GM23248 (cell line): Measurements from ENCODE around the gene SOX6. TPM values are rescaled to one million over a fixed set of nuclear protein-coding genes. Genes with fewer than 3 reads are reported as not detected.

Experiments
- DNase-seq: peaks from one replicate; pipeline ENCODE4 v3.0.0-alpha.2; 2015
- H2AFZ ChIP-seq: fragments of 200-600 bp; sonication (generic); 2 replicates; pipeline ENCODE4 v1.6.1; 2016; ENCODE audit warnings: antibody characterized with exemption
- H3F3A ChIP-seq: fragments of 200-600 bp; sonication (generic); 2 replicates; pipeline ENCODE4 v1.6.1; 2016; ENCODE audit warnings: mild to moderate bottlenecking, antibody characterized with exemption, mixed run types; ENCODE audit not compliant: insufficient read depth
- H3K27ac ChIP-seq: fragments of 200-600 bp; sonication (generic); 2 replicates; pipeline ENCODE4 v1.5.1; 2016; ENCODE audit warnings: mild to moderate bottlenecking
- H3K27me3 ChIP-seq: fragments of 200-600 bp; sonication (generic); replicated peaks from 2 replicates; pipeline ENCODE4 v1.6.1; 2016; ENCODE audit warnings: mild to moderate bottlenecking; ENCODE audit not compliant: insufficient read depth
- H3K36me3 ChIP-seq: fragments of 200-600 bp; sonication (generic); 2 replicates; pipeline ENCODE4 v1.6.1; 2016; ENCODE audit warnings: low read depth, mild to moderate bottlenecking
- H3K4me1 ChIP-seq: fragments of 200-600 bp; sonication (generic); 2 replicates; pipeline ENCODE4 v1.6.1; 2016; ENCODE audit warnings: mild to moderate bottlenecking; ENCODE audit not compliant: insufficient read depth
- H3K4me2 ChIP-seq: fragments of 200-600 bp; sonication (generic); one replicate; pipeline ENCODE4 v1.6.1; 2016; ENCODE audit warnings: mild to moderate bottlenecking; ENCODE audit not compliant: unreplicated experiment
- H3K4me3 ChIP-seq: fragments of 200-600 bp; sonication (generic); 2 replicates; pipeline ENCODE4 v1.5.1; 2016; ENCODE audit warnings: mild to moderate bottlenecking
- H3K79me2 ChIP-seq: fragments of 200-600 bp; sonication (generic); 2 replicates; pipeline ENCODE4 v1.6.1; 2016; ENCODE audit warnings: mild to moderate bottlenecking; ENCODE audit not compliant: insufficient read depth
- H3K9ac ChIP-seq: fragments of 200-600 bp; sonication (generic); 2 replicates; pipeline ENCODE4 v1.6.1; 2016; ENCODE audit warnings: mild to moderate bottlenecking
- H3K9me2 ChIP-seq: fragments of 200-600 bp; sonication (generic); 2 replicates; pipeline ENCODE4 v1.6.1; 2016; ENCODE audit warnings: mixed run types, mild to moderate bottlenecking, moderate library complexity; ENCODE audit not compliant: insufficient read depth
- H3K9me3 ChIP-seq: fragments of 200-600 bp; sonication (generic); one replicate; pipeline ENCODE4 v1.6.1; 2017; ENCODE audit warnings: low read depth
- H4K20me1 ChIP-seq: fragments of 200-600 bp; sonication (generic); 2 replicates; pipeline ENCODE4 v1.6.0; 2016; ENCODE audit not compliant: insufficient read depth
- EZH2 ChIP-seq: fragments of 200-600 bp; sonication (generic); IDR thresholded peaks from 2 replicates; pipeline ENCODE4 v1.6.1; 2018; ENCODE audit warnings: antibody characterized with exemption, mild to moderate bottlenecking; ENCODE audit not compliant: insufficient read depth, poor library complexity, severe bottlenecking
- EZH2phosphoT487 ChIP-seq: fragments of 200-600 bp; sonication (generic); IDR thresholded peaks from 2 replicates; pipeline ENCODE4 v1.6.1; 2018; ENCODE audit warnings: antibody characterized with exemption, moderate library complexity, mild to moderate bottlenecking, low read depth; ENCODE audit not compliant: insufficient read depth
- WGBS, 2 experiments: methylation state at CpG; one replicate each; pipeline ENCODE4 v1.1.6; 2015 to 2017; ENCODE audit warnings: low lambda C conversion rate in 2 of 2, low coverage in 1 of 2; ENCODE audit errors: missing lambda C conversion rate in 2 of 2; 5-methylcytosine and 5-hydroxymethylcytosine counted together
- in situ Hi-C: fragments of 300-500 bp; cut with MboI; formaldehyde crosslinking; loops from 2 replicates; pipeline ENCODE4 v1.15.0; 2020
- polyA plus RNA-seq: library from polyadenylated mRNA; unstranded; fragments of >200 nt; fragmentation: Nextera tagmentation; extraction: Ambion mirVana; gene quantifications from 2 replicates; pipeline ENCODE4 v1.2.1, GENCODE V29; 2016
- total RNA-seq: library from RNA; depleted of rRNA; stranded (reverse); fragments of >200 nt; shearing (Covaris generic); gene quantifications from 2 replicates; pipeline ENCODE4 v1.2.3, GENCODE V29; 2014

Gene SOX6
- total and polyA plus RNA-seq, 2 experiments from 2014 or later = under 0.01 to 0.49 TPM

- Histone ChIP-seq H3K79me2 (no peaks in the 10 kb centered on the region), H3K36me3 (no peaks in the 10 kb centered on the region), H3K4me1 (no peaks in the 10 kb centered on the region), H3K4me2 (no peak overlapping the region), H4K20me1 (no peaks in the 10 kb centered on the region), H3F3A (no peaks in the 10 kb centered on the region), H3K9me2 (no peaks in the 10 kb centered on the region), H3K4me3 (no peak overlapping the region), H3K27ac (no peak overlapping the region), H3K9ac (no peak overlapping the region), H3K9me3 (no peaks in the 10 kb centered on the region), H3K27me3 (no peaks in the 10 kb centered on the region), H2AFZ (no peak overlapping the region)
- no peak for TF ChIP-seq EZH2
- TF ChIP-seq EZH2phosphoT487 = no peak
- in situ Hi-C loops = no loop called here
- no peak for DNase-seq
- WGBS, 2 experiments = 45 to 64% methylated on average over 1 of the region's 1 CpG
Observed at GRCh38 chr11:16346975-16347374, 9.4 kb downstream of the SOX6 start.

GRCh38 chr11:16341853-16342252 is 14.5 kb downstream of the SOX6 start:
- DNase-seq = no peak
- H3F3A ChIP-seq = no peaks in the 10 kb centered on the region
- no peak overlapping the region for H3K4me2 ChIP-seq
- no peaks in the 10 kb centered on the region for H3K9me3 ChIP-seq
- no peaks in the 10 kb centered on the region for H3K27me3 ChIP-seq
- H3K36me3 ChIP-seq = no peaks in the 10 kb centered on the region
- no peak overlapping the region for H3K27ac ChIP-seq
- in situ Hi-C loops = no loop called here
- TF ChIP-seq EZH2phosphoT487 = no peak
- TF ChIP-seq EZH2 = no peak
- no peaks in the 10 kb centered on the region for H3K4me1 ChIP-seq
- no peaks in the 10 kb centered on the region for H3K79me2 ChIP-seq
- H3K9ac ChIP-seq = no peak overlapping the region
- H4K20me1 ChIP-seq = no peaks in the 10 kb centered on the region
- no peak overlapping the region for H2AFZ ChIP-seq
- WGBS, 2 experiments = 45 to 46% methylated on average over 3 of the region's 3 CpGs
- H3K4me3 ChIP-seq = no peak overlapping the region
- H3K9me2 ChIP-seq = no peaks in the 10 kb centered on the region

GRCh38 chr11:16338393-16338792 is 18.0 kb downstream of the SOX6 start:
- H2AFZ ChIP-seq = no peak overlapping the region
- no peaks in the 10 kb centered on the region for H3K27me3 ChIP-seq
- H3K27ac ChIP-seq = no peak overlapping the region
- no peak for TF ChIP-seq EZH2
- no peak for TF ChIP-seq EZH2phosphoT487
- H3K79me2 ChIP-seq = no peaks in the 10 kb centered on the region
- H3K9me2 ChIP-seq = no peaks in the 10 kb centered on the region
- H3F3A ChIP-seq = no peaks in the 10 kb centered on the region
- no peaks in the 10 kb centered on the region for H3K4me1 ChIP-seq
- H4K20me1 ChIP-seq = no peaks in the 10 kb centered on the region
- H3K4me2 ChIP-seq = no peak overlapping the region
- H3K9me3 ChIP-seq = no peaks in the 10 kb centered on the region
- in situ Hi-C loops = no loop called here
- DNase-seq = no peak
- no peaks in the 10 kb centered on the region for H3K36me3 ChIP-seq
- WGBS, 2 experiments = 18 to 19% methylated on average over 1 of the region's 1 CpG
- H3K4me3 ChIP-seq = no peak overlapping the region
- H3K9ac ChIP-seq = no peak overlapping the region

- Histone ChIP-seq H4K20me1 (no peaks in the 10 kb centered on the region), H2AFZ (no peak overlapping the region), H3F3A (no peaks in the 10 kb centered on the region), H3K27me3 (no peaks in the 10 kb centered on the region), H3K27ac (no peak overlapping the region), H3K4me1 (no peaks in the 10 kb centered on the region), H3K9me3 (no peaks in the 10 kb centered on the region), H3K4me2 (no peak overlapping the region), H3K4me3 (no peak overlapping the region), H3K9ac (no peak overlapping the region), H3K9me2 (no peaks in the 10 kb centered on the region), H3K36me3 (no peaks in the 10 kb centered on the region), H3K79me2 (no peaks in the 10 kb centered on the region)
- 42 to 57% methylated on average over 1 of the region's 1 CpG for WGBS, 2 experiments
- no peak for DNase-seq
- in situ Hi-C loops = no loop called here
- TF ChIP-seq EZH2phosphoT487 = no peak
Observed at GRCh38 chr11:16337421-16338213, 18.7 kb downstream of the SOX6 start.

- Histone ChIP-seq H3K4me1 (no peaks in the 10 kb centered on the region), H3K9ac (no peak overlapping the region), H3K79me2 (no peaks in the 10 kb centered on the region), H3K4me2 (no peak overlapping the region), H3K36me3 (no peaks in the 10 kb centered on the region), H2AFZ (no peak overlapping the region), H3K27me3 (no peaks in the 10 kb centered on the region), H3K9me2 (no peaks in the 10 kb centered on the region), H4K20me1 (no peaks in the 10 kb centered on the region), H3F3A (no peaks in the 10 kb centered on the region), H3K27ac (no peak overlapping the region), H3K4me3 (no peak overlapping the region), H3K9me3 (no peaks in the 10 kb centered on the region)
- no peak for DNase-seq
- no peak for TF ChIP-seq EZH2phosphoT487
- no peak for TF ChIP-seq EZH2
- in situ Hi-C loops = no loop called here
Observed at GRCh38 chr11:16336721-16337120, 19.6 kb downstream of the SOX6 start.
